GM23248 (cell line): ENCODE data around the gene EIF2S1.

ENCODE experiments used
- EZH2 ChIP-seq: fragments of 200-600 bp; sonication (generic); IDR thresholded peaks from 2 replicates; pipeline ENCODE4 v1.6.1; 2018; ENCODE audit warnings: antibody characterized with exemption, mild to moderate bottlenecking; ENCODE audit not compliant: insufficient read depth, poor library complexity, severe bottlenecking
- EZH2phosphoT487 ChIP-seq: fragments of 200-600 bp; sonication (generic); IDR thresholded peaks from 2 replicates; pipeline ENCODE4 v1.6.1; 2018; ENCODE audit warnings: antibody characterized with exemption, moderate library complexity, mild to moderate bottlenecking, low read depth; ENCODE audit not compliant: insufficient read depth

DNA sequence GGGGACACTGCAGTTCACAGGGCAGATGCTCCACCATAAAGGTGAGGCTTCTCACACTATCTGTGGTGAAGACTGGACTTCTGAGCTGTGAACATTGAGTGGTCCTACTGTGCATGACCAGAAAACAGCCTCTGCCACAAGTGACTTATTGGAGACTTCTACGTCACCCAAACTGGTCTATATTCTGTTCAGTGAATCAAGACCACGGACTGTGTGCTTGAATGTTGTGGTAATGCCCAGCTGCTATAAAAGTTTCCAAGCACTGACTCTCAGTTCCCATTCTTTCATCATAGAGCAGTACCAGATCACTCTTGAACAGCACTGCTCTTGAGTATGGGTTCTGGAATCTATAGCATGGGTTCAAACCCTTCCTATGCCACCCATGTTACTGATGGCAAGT is 56.7 kb downstream of the EIF2S1 start:
- TF ChIP-seq EZH2phosphoT487 (no peak), EZH2 (no peak)
